ENCODE measurements around the gene FAM53B.

The FAM53B gene

GRCh38 chr10:124723826-124724225 lies 20.4 kb downstream of the FAM53B start:
- in situ Hi-C loops (cut with MboI; ENCODE audit: low pct_unique_long_range_greater_than_20kb, low sequenced_read_pairs, unreplicated experiment), result no loop called here
- no peak for DNase-seq (ENCODE audit: low spot score)
- no peak for TF ChIP-seq CTCF (IDR thresholded peaks at IDR 0.05; ENCODE audit: extremely low read depth, insufficient read depth, missing control alignments)

- no peak for TF ChIP-seq CTCF (IDR thresholded peaks at IDR 0.05; ENCODE audit: extremely low read depth, insufficient read depth, missing control alignments)
- DNase-seq (ENCODE audit: low spot score), result peak; percentile 92
- in situ Hi-C loops (cut with MboI; ENCODE audit: low pct_unique_long_range_greater_than_20kb, low sequenced_read_pairs, unreplicated experiment), result no loop called here
Observed at GRCh38 chr10:124722798-124723783, 21.1 kb downstream of the FAM53B start.

GRCh38 chr10:124721330-124722045 lies 22.7 kb downstream of the FAM53B start:
- in situ Hi-C loops (cut with MboI; ENCODE audit: low pct_unique_long_range_greater_than_20kb, low sequenced_read_pairs, unreplicated experiment), result no loop called here
- no peak for TF ChIP-seq CTCF (IDR thresholded peaks at IDR 0.05; ENCODE audit: extremely low read depth, insufficient read depth, missing control alignments)
- no peak for DNase-seq (ENCODE audit: low spot score)

- DNase-seq (ENCODE audit: low spot score), result peak; percentile 75
- in situ Hi-C loops (cut with MboI; ENCODE audit: low pct_unique_long_range_greater_than_20kb, low sequenced_read_pairs, unreplicated experiment), result no loop called here
- TF ChIP-seq CTCF (IDR thresholded peaks at IDR 0.05; ENCODE audit: extremely low read depth, insufficient read depth, missing control alignments), result peak; percentile 65
Observed at GRCh38 chr10:124719213-124719851, 24.8 kb downstream of the FAM53B start.

GRCh38 chr10:124717911-124718741 lies 26.1 kb downstream of the FAM53B start:
- in situ Hi-C loops (cut with MboI; ENCODE audit: low pct_unique_long_range_greater_than_20kb, low sequenced_read_pairs, unreplicated experiment), result no loop called here
- peak; percentile 56 for DNase-seq (ENCODE audit: low spot score)
- TF ChIP-seq CTCF (IDR thresholded peaks at IDR 0.05; ENCODE audit: extremely low read depth, insufficient read depth, missing control alignments), result no peak
